ENCODE results near the gene PRR33.

PRR33 gene

DNA sequence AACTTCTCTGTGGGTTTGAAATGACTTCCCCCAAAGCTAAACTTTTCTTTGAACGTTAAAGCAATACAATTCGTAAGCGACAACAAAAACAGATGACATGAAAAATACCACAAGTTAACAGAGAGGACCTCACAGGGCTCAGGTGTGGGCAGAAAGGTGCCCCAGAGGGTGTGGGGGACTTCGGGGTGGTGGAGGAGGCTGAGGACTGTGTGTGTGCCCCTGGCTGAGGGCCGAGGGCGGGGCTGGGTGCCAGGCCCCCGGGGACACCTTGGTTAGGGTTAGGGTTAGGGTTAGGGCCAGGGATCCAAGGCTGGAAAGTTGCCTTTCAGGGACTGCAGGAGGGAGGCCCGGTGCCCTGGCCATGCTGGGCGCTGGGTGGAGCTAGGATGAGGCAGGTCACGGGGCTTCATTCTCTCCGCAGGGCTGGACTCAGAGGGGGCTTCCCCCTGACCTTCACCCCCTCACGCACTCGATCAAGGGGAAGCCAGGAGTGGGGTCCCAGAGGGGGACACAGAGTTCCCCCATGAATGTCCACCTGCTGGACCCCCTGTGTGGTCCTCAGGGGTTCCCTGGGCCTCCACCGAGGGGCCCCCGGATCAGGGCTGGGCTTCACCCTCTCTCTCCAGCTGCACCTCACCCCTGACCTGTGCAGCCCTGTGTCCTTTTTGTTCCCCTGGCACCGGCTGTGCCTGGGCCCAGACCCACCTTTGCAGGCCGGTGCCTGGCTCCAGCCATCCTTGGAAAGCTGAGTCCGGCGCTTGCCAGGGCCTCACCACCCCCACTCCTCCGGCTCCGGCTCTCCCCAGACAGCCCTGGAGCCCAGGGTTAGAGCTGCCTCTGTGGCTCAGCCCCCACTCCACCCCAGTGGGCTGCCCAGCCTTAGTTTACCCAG is 45.9 kb downstream of the PRR33 start:
- no peak for DNase-seq

DNA sequence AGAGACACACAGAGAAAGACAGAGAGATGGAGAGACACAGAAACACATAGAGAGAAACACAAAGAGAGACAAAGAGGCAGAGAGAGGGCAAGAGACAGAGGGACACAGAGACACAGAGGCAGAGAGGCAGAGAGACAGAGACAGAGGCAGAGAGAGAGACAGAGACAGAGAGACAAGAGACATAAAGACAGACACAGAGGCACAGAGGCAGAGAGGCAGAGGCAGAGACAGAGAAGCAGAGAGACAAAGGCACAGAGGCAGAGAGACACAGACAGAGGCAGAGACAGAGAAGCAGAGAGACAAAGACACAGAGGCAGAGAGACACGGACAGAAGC is 46.6 kb downstream of the PRR33 start:
- no peak for DNase-seq

DNA sequence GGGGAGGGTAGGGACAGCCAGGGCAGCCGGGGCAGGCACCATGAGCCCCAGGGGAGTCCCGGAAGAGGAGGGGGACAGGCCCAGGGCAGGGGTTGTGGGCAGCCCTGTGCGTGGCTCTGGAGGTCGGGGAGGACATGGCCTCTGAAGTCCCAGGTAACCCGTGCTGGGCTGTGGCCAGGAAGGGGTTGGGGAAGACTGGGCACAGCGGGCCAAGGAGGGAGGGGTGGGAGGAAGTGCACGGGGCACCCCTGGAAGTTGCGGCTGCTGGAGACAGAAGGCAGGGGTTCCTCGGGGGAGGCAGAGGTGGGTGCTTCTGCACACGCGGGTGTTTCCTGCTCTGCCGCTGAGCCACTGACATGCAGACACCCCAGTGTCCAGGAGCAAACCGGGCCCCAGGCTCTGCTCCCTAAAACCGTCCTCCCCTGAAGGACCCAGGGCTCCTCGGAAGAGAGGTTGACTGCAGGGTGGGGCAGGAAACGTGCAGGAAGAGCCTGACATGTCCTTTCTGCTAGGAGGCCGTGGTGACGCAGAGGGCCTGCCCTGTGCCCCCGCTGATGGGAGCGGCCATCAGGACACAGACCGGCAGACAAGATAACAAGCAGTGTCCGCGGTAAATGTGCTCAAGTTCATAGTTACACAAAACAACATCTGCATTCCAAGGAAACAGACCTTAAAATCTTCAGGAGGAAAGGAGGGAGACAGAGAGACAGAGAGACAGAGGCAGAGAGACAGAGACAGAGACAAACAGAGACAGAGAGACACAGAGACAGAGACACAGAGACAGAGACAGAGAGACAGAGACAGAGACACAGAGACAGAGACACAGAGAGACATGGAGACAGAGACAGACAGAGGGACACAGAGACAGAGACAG is 47.2 kb downstream of the PRR33 start:
- DNase-seq, result no peak

DNA sequence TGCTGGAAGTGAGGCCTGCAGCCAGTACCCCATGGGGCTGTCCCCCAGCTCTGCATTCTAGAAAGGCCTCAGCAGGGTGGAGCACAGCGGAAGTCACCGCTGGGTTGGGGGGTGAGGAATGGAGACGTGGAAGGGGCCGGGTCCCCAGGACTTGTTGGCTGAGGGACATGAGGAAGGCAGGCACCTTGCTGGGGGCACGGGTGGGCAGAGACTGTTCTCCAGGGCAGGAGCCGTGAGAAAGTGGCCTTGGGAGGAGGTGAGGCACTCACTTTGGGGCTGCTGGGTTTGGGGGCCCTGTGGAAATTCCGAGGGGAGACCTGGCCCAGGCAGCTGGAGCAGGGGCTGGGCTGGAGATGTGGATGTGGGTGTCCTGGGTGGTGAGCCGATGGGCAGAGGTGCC is 47.9 kb downstream of the PRR33 start:
- no peak for DNase-seq

DNA sequence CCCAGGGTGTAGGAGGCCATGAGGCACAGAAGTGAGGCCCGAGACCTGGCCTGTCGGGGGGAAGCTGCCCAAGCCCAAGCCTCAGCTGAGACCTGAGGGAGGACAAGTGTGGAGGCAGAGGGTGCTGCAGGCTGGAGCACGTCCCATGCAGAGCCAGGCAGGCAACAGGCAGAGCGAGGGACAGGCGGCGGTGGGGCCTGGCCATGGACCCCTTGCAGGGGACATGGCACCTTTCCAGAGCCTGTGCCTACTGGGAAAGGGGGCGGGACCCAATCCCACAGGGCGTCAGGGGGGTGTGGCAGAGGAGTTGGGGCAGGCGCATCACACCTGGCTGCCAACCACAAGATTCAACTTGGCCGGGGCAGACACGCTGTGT is 48.6 kb downstream of the PRR33 start:
- DNase-seq, result no peak

DNA sequence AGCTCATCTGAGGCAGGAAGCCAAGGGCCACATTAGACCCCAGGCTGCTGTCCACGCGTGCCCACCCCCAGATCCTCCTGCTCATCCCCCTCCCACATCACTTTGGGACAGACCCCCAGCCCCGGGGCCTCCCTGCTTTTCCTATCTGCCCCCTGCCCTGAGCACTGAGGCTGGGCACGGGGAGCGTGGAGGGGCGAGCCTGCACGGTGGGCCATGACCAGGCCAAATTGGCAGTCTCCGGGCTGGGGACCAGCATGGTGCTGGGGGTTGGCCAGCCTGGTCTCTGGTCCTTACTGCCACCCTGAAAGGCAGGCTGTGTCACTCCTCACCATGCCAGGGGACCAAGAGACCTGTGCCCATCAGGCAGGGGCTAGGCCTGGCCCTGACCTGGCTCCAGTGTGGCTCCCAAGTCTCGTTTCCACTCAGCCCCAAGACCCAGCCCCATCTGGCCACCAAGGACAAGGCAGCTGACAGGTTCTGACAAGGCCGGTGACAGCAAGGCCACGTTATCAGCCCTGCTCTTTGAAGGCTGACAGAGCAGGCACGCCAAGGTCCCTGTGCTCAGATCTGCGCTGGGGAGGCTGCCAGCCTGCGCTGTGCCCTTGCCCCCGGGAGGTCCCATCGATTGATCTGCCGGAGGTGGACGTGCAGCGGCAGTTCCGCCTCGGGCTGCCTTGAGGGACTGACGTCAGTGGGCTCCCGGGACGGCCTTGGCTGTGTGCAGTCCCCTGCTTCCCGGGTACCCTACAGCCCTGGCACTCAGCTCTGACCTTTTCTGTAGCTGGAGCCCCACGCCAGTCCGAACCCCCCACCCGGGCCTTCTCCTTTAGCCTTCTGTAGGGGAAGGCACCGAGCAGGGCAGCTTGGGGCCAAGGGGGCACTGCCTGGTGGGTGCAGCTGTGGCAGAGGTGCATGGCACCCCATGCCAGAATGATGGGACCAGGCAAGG is 49.3 kb downstream of the PRR33 start:
- no peak for DNase-seq

DNA sequence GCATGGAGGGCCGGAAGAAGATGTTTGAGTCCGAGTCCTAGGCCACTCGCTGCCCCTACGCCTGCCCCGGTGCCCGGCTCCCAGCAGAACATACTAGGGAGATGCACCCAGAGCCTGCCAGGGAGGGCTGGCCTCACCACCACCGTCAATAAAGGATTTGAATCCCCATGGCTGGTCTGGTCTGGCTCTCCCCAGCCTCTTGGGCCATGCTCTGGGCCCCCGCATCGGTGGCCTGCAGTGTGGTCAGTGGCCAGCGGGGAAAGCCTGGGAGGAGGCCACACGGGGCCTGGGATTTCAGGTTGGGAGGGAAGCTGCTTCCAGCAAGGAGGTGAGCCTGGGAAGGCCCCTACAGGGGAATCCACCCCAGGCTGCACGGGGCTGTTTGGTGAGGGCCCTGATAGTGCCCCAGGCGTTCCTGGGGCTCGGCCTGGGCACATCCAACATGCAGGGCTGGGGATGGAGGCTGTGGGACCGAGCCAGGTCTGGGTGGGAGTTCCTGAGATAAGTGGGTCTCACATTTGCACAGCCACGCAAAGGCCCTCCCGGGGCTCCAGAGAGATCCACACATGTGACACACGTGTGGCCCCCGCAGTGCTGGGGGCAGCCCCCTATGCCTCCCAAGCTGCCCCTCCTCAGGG is 50.1 kb downstream of the PRR33 start:
- DNase-seq, result no peak

DNA sequence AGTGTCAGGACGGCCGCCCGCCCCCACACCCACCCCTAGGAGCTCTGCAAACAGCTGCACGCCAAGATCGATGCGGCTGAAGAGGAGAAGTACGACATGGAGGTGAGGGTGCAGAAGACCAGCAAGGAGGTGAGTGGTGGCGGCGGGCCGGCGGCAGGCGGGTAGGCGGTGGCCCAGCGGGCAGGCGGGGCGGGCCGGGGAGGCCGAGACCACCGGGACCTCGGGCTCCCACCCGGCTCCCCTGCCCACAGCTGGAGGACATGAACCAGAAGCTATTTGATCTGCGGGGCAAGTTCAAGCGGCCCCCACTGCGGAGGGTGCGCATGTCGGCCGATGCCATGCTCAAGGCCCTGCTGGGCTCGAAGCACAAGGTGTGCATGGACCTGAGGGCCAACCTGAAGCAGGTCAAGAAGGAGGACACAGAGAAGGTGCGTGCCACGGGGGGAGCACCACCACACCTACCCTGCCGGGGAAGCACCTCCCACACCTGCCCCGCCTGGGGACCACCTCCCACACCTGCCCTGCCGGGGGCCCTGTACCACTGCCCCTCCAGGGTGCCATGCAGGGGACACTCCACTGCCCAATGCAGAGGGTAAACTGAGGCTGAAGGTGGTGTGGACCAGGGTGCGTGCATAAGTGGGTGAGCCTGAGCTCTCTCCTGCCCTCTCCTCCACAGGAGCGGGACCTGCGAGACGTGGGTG is 50.8 kb downstream of the PRR33 start:
- DNase-seq, result no peak

DNA sequence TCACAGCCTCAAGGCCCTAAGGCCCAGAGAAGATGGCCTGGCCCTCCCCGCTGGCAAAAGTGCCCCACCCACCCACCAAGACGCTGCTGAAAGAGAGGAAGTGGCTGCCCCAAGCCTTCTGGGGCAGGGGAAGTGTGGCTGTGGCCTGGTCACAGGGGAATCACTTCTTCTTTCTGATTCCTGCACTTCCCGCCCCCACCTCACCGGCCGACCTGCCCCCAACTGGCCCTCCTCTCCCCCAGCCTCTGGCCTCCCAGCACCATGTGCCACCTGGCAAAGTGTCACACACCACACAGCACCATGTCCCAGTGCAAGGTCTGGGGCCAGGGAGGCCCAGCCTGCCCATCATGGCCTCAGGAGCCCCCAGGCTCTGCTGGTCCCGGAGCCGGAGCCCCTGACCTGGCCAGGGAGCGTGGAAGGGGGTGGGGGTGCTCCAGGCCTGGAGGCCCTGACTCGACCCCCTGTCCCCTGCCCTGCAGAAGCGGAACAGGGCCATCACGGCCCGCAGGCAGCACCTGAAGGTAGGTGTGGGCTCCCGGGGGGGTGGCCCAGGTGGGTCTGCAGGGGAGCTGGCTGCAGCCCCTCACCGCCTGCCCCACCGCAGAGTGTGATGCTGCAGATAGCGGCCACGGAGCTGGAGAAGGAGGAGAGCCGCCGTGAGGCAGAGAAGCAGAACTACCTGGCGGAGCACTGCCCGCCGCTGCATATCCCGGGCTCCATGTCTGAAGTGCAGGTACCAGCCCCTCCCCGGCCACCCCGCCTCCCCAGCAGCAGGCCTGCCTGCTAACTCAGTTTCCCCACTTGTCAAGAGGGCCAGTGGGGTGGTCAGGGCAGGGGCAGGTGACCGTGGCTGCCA is 51.5 kb downstream of the PRR33 start:
- DNase-seq, result no peak

DNA sequence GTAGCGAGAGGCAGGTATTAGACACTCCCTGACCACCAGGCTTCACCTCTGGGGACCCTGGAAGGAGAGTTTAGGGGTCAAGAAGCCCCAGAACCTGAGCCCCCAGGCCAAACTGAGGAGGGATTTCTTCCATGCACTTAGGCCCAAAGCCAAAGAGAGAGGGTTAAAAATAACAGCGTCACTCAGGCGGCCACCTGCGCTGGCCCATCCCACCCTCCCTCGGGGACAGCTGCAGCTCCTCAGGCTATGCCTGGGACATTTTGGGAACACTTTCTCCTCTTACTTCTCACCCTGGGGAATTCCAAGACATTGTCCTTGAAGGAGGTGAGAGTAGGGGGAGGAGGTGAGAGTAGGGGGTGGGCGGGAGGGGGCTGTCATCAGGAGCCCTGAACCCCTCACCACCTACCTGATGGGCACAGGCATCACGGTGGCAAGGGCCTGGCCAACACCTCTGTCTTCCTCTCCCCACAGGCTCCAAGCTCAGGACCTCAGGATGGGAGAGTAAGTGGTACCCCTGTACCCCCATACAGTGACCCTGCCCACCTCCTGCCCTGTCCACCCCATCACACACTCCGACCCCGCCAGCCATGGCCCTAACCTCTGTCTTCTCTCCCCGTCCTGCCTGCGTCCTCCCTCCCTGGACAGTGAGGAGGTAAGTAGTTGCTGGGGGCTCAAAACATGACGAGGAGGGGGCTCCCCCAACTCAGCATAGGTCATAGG is 52.3 kb downstream of the PRR33 start:
- DNase-seq, result no peak

DNA sequence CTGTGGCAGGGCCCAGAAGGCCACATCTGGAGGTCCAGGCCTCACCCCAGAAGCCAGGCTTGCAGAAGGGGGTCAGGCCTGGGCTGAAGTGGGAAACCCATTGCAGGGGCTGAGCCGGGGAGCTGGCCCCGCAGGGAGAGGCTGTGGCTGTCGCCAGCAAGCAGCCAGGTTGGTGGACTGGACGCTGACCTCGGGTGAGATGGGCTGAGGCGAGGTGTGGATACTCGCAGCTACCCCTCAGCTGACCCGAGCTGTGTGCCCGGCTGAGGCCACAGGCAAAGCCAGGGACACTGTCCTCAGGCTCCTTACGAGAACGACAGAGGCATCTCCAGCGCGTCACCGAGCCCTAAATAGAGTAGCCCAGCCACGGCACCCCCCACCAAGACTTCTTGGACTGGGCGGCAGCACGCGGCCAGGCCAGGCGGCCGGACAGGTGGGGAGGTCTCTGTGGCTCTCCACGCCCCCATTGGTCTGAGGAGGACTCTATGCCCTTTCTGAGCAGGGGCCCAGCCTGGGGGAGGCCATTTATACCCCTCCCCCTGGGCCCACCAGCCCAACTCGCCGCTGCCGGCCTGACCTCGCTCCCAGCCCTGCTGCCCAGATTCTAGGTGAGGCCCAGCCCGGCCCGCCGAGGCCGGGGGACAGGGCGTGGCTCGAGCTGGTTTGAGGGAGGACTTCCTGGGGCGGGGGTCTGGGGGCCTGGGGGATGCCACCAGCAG is 53.1 kb downstream of the PRR33 start, which contains the start of gene TNNI2:
Gene TNNI2, plus strand, starts transcription at position 556 of the 719 bp plus-strand sequence. CDS start 716 bp downstream, outside the sequence.
- DNase-seq, result no peak
